Measurements from ENCODE around the gene DHX16.

The DHX16 gene

GRCh38 chr6:30615219-30615957 is 57.4 kb downstream of the DHX16 start:
- WGBS, 2 experiments: 0% methylated on average over 5 to 7 of the region's 10 CpGs
- no peaks in the 10 kb centered on the region for H3K36me3 ChIP-seq (ENCODE audit: control insufficient read depth, insufficient read depth, low read length)
- no peaks in the 10 kb centered on the region for H3K27me3 ChIP-seq (ENCODE audit: control insufficient read depth, insufficient read depth, low read length, poor library complexity, severe bottlenecking)
- H3K9me3 ChIP-seq (ENCODE audit: control insufficient read depth, low read length): no peaks in the 10 kb centered on the region
- peak overlapping the region; percentile 99 for H3K27ac ChIP-seq (ENCODE audit: insufficient read depth, low read depth, low read length, poor library complexity, severe bottlenecking)
- H3K4me1 ChIP-seq (ENCODE audit: control insufficient read depth, insufficient read depth, low read length): peaks cover 18% of the 10 kb centered on the region
- peak overlapping the region; percentile 85 for H3K4me3 ChIP-seq (ENCODE audit: insufficient read depth, low read depth, low read length)

- peak overlapping the region; percentile 85 for H3K4me3 ChIP-seq (ENCODE audit: insufficient read depth, low read depth, low read length)
- H3K27me3 ChIP-seq (ENCODE audit: control insufficient read depth, insufficient read depth, low read length, poor library complexity, severe bottlenecking): no peaks in the 10 kb centered on the region
- H3K9me3 ChIP-seq (ENCODE audit: control insufficient read depth, low read length): no peaks in the 10 kb centered on the region
- no peaks in the 10 kb centered on the region for H3K36me3 ChIP-seq (ENCODE audit: control insufficient read depth, insufficient read depth, low read length)
- peaks cover 18% of the 10 kb centered on the region for H3K4me1 ChIP-seq (ENCODE audit: control insufficient read depth, insufficient read depth, low read length)
- H3K27ac ChIP-seq (ENCODE audit: insufficient read depth, low read depth, low read length, poor library complexity, severe bottlenecking): peak overlapping the region; percentile 99
- 0% methylated on average over 4 to 5 of the region's 6 CpGs for WGBS, 2 experiments
Measured at GRCh38 chr6:30614843-30615218, 58.0 kb downstream of the DHX16 start.

DNA sequence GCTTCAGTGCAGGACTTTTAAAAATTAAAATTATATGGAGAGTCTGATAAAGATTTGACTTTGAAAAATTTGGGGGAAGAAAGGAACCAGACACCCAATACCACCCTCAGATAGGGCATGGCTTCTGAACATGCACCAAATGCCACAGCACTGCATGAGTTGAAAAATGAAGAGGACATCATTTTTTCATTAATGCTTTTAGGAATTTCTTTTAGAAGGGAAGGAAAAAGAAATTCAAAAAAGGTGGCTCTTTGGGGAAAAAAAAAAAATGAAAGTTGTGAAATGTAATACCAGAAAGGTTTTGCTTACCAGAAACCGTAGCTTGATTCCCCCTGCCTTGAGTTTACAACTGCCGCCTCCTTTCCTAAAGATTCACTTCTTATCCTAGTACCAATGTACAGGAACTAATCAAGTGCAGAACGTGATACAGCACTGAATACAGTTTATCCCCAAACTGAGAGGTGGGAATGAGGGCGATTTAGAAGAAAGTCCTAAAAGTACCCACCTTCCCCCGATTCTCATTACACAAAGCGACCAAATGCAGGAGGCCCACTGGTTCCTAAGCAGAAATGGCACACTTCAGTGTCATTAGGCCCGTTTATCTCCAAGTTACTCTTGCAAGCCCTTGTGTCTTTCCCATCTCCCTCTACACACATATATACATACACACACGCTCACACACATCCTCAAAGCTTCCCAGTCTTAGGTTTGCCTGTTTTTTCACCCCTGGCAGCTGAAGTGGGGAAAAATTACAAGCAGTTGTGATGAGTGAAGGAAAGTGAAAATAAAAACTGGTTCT is 58.6 kb downstream of the DHX16 start:
- no peaks in the 10 kb centered on the region for H3K36me3 ChIP-seq (ENCODE audit: control insufficient read depth, insufficient read depth, low read length)
- no peaks in the 10 kb centered on the region for H3K9me3 ChIP-seq (ENCODE audit: control insufficient read depth, low read length)
- H3K27ac ChIP-seq (ENCODE audit: insufficient read depth, low read depth, low read length, poor library complexity, severe bottlenecking): peak overlapping the region; percentile 99
- WGBS, 2 experiments: 82 to 88% methylated on average over 7 to 8 of the region's 8 CpGs
- H3K4me1 ChIP-seq (ENCODE audit: control insufficient read depth, insufficient read depth, low read length): peaks cover 18% of the 10 kb centered on the region
- H3K27me3 ChIP-seq (ENCODE audit: control insufficient read depth, insufficient read depth, low read length, poor library complexity, severe bottlenecking): no peaks in the 10 kb centered on the region
- H3K4me3 ChIP-seq (ENCODE audit: insufficient read depth, low read depth, low read length): peak overlapping the region; percentile 85

- peak overlapping the region; percentile 85 for H3K4me3 ChIP-seq (ENCODE audit: insufficient read depth, low read depth, low read length)
- no peaks in the 10 kb centered on the region for H3K9me3 ChIP-seq (ENCODE audit: control insufficient read depth, low read length)
Measured at GRCh38 chr6:30613251-30614043, 59.4 kb downstream of the DHX16 start.

DNA sequence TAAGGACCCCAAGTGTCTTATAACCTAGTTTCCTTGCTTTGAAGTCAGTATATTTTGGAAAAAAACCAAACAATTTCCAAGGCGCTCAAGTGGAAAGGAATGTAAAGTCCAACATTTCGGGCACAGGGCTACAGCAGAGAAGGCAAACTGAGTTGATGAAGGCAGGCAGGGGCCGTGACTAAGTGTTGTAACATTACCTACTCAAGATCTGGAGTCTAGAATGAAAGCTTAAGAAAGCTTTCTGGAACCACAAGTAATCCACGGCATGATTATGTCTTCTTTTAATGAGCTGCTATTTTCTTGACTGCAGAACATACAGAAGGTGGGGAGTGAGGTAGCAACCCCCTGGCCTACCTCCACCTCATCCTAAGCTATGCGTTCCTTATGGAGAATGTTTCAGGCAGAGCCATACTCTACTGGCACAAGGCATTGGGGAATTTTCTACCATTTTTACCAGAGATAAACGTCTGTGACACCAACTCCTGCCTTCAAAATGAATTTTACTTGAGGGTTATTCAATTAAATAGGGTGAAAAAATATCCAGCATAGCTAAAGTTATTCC is 60.0 kb downstream of the DHX16 start:
- Histone ChIP-seq H3K27me3 (ENCODE audit: control insufficient read depth, insufficient read depth, low read length, poor library complexity, severe bottlenecking) (no peaks in the 10 kb centered on the region), H3K9me3 (ENCODE audit: control insufficient read depth, low read length) (no peaks in the 10 kb centered on the region), H3K36me3 (ENCODE audit: control insufficient read depth, insufficient read depth, low read length) (peaks cover 12% of the 10 kb centered on the region), H3K4me3 (ENCODE audit: insufficient read depth, low read depth, low read length) (no peak overlapping the region), H3K4me1 (ENCODE audit: control insufficient read depth, insufficient read depth, low read length) (peaks cover 14% of the 10 kb centered on the region), H3K27ac (ENCODE audit: insufficient read depth, low read depth, low read length, poor library complexity, severe bottlenecking) (no peak overlapping the region)
- WGBS, 2 experiments: 79 to 89% methylated on average over 6 of the region's 6 CpGs

More at GRCh38 chr6:30613251-30614043, 59.4 kb downstream of the DHX16 start:
- H3K36me3 ChIP-seq (ENCODE audit: control insufficient read depth, insufficient read depth, low read length): peaks cover 5% of the 10 kb centered on the region
- H3K27me3 ChIP-seq (ENCODE audit: control insufficient read depth, insufficient read depth, low read length, poor library complexity, severe bottlenecking): no peaks in the 10 kb centered on the region
- H3K4me1 ChIP-seq (ENCODE audit: control insufficient read depth, insufficient read depth, low read length): peaks cover 16% of the 10 kb centered on the region
- no peak overlapping the region for H3K27ac ChIP-seq (ENCODE audit: insufficient read depth, low read depth, low read length, poor library complexity, severe bottlenecking)

DNA sequence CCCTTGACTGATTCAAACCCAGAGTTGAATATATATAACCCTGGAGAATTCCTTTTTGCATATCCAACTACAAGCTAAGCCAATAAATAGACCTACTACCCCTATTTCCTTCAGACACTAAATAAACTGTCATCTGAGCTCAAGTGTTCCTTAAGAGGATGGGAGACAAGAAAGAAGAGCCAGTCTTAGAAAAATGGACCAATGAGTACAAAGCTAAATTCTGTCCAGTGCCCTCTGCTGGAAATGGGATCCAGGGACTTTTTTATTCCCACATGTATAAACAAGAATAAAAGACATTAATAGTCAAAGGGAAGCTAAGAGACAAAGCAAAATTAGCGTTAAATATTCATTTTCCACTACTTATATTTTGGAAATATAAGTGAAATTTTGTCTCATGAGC is 60.6 kb downstream of the DHX16 start:
- no peak overlapping the region for H3K27ac ChIP-seq (ENCODE audit: insufficient read depth, low read depth, low read length, poor library complexity, severe bottlenecking)
- H3K36me3 ChIP-seq (ENCODE audit: control insufficient read depth, insufficient read depth, low read length): peaks cover 18% of the 10 kb centered on the region
- H3K4me3 ChIP-seq (ENCODE audit: insufficient read depth, low read depth, low read length): no peak overlapping the region
- H3K4me1 ChIP-seq (ENCODE audit: control insufficient read depth, insufficient read depth, low read length): peaks cover 14% of the 10 kb centered on the region
- no peaks in the 10 kb centered on the region for H3K9me3 ChIP-seq (ENCODE audit: control insufficient read depth, low read length)
- no peaks in the 10 kb centered on the region for H3K27me3 ChIP-seq (ENCODE audit: control insufficient read depth, insufficient read depth, low read length, poor library complexity, severe bottlenecking)
- WGBS, 2 experiments: 100% methylated on average over 1 of the region's 1 CpG; no CpG with 5 or more reads in 1 of the 2 experiments

GRCh38 chr6:30611856-30612194 is 61.0 kb downstream of the DHX16 start:
- peaks cover 14% of the 10 kb centered on the region for H3K4me1 ChIP-seq (ENCODE audit: control insufficient read depth, insufficient read depth, low read length)
- WGBS, 2 experiments: 89 to 100% methylated on average over 2 of the region's 2 CpGs
- H3K27ac ChIP-seq (ENCODE audit: insufficient read depth, low read depth, low read length, poor library complexity, severe bottlenecking): no peak overlapping the region

GRCh38 chr6:30611150-30611855 is 61.5 kb downstream of the DHX16 start:
- WGBS, 2 experiments: 89 to 90% methylated on average over 9 of the region's 9 CpGs
- Histone ChIP-seq H3K27me3 (ENCODE audit: control insufficient read depth, insufficient read depth, low read length, poor library complexity, severe bottlenecking) (no peaks in the 10 kb centered on the region), H3K4me3 (ENCODE audit: insufficient read depth, low read depth, low read length) (no peak overlapping the region), H3K36me3 (ENCODE audit: control insufficient read depth, insufficient read depth, low read length) (peaks cover 26% of the 10 kb centered on the region), H3K4me1 (ENCODE audit: control insufficient read depth, insufficient read depth, low read length) (peaks cover 14% of the 10 kb centered on the region), H3K27ac (ENCODE audit: insufficient read depth, low read depth, low read length, poor library complexity, severe bottlenecking) (no peak overlapping the region), H3K9me3 (ENCODE audit: control insufficient read depth, low read length) (no peaks in the 10 kb centered on the region)

More at GRCh38 chr6:30611856-30612194, 61.0 kb downstream of the DHX16 start:
- Histone ChIP-seq H3K4me3 (ENCODE audit: insufficient read depth, low read depth, low read length) (no peak overlapping the region), H3K36me3 (ENCODE audit: control insufficient read depth, insufficient read depth, low read length) (peaks cover 21% of the 10 kb centered on the region), H3K27me3 (ENCODE audit: control insufficient read depth, insufficient read depth, low read length, poor library complexity, severe bottlenecking) (no peaks in the 10 kb centered on the region), H3K9me3 (ENCODE audit: control insufficient read depth, low read length) (no peaks in the 10 kb centered on the region)

DNA sequence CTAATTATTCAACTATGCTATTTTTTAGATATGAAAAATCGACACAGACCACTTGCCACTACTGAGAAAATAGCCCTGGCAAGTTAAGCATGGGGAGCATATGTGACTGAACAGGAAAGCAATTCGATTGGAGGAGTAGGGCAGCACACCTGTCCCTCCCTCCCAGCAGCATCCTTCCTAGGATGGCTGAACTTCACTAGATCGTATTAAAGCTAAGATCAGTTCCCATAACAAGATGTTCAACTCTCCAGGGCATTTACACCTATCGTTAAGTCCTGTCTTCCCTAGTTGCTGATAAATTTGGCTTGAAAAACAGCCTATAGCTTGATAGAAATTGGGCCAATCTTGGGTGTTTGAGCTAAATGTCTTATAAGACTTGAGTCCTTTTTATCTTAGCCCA is 62.7 kb downstream of the DHX16 start:
- Histone ChIP-seq H3K27me3 (ENCODE audit: control insufficient read depth, insufficient read depth, low read length, poor library complexity, severe bottlenecking) (no peaks in the 10 kb centered on the region), H3K9me3 (ENCODE audit: control insufficient read depth, low read length) (no peaks in the 10 kb centered on the region), H3K27ac (ENCODE audit: insufficient read depth, low read depth, low read length, poor library complexity, severe bottlenecking) (no peak overlapping the region), H3K36me3 (ENCODE audit: control insufficient read depth, insufficient read depth, low read length) (peaks cover 38% of the 10 kb centered on the region), H3K4me1 (ENCODE audit: control insufficient read depth, insufficient read depth, low read length) (peaks cover 14% of the 10 kb centered on the region), H3K4me3 (ENCODE audit: insufficient read depth, low read depth, low read length) (no peak overlapping the region)
- WGBS, 2 experiments: 93 to 97% methylated on average over 4 of the region's 4 CpGs

Measured in ectodermal cell (in vitro differentiated cells).